B cell (primary cell): Measurements from ENCODE around the gene COG2. TPM values are rescaled to one million over a fixed set of nuclear protein-coding genes. Genes with fewer than 3 reads are reported as not detected.

Experiments used
- ATAC-seq: fragments of 200-7000 bp; cut with Tn5 transposase; one replicate; pipeline ENCODE4 v1.10.0; 2021; ENCODE audit warnings: low read depth, mild to moderate bottlenecking, moderate number of reproducible peaks, moderate library complexity
- CTCF ChIA-PET: fragments of 350-600 bp; sonication (Branson Sonifier 250); formaldehyde crosslinking; loops from one replicate; lab custom pipeline; 2021; ENCODE audit warnings: antibody characterized with exemption, inconsistent platforms; lab: Charles Lee
- POLR2A ChIA-PET: fragments of 350-600 bp; sonication (Branson Sonifier 250); formaldehyde crosslinking; loops from one replicate; lab custom pipeline; 2021; ENCODE audit warnings: antibody characterized with exemption; lab: Charles Lee
- DNase-seq: peaks from one replicate; pipeline ENCODE4 v3.0.0; 2013
- H2AFZ ChIP-seq: 2 replicates; pipeline ENCODE4 v1.6.1; 2012; ENCODE audit warnings: mild to moderate bottlenecking, low read depth, low read length; ENCODE audit not compliant: insufficient read depth, poor library complexity, severe bottlenecking
- H3K27ac ChIP-seq, 2 donors: 1 replicate in 1 of 2; 2 replicates in 1 of 2; pipeline ENCODE4 v1.5.1; 2012 to 2013; ENCODE audit warnings: low read length in 2 of 2, mild to moderate bottlenecking in 2 of 2, moderate library complexity in 1 of 2
- H3K27me3 ChIP-seq, 4 experiments: fragments of 200-600 bp in 1 of 4; sonication (generic) in 1 of 4; replicated peaks in 1 of 4; 1 replicate in 2 of 4; 2 replicates in 2 of 4; pipeline versions ENCODE4 v1.6.1 to v1.7.0; 2013 to 2016; ENCODE audit warnings: low read length in 3 of 4, mild to moderate bottlenecking in 2 of 4, mixed read lengths in 1 of 4, moderate library complexity in 1 of 4; ENCODE audit not compliant: insufficient read depth in 4 of 4, control insufficient read depth in 3 of 4; ENCODE audit errors: control extremely low read depth in 1 of 4
- H3K36me3 ChIP-seq, 2 experiments: replicated peaks in 1 of 2; 1 replicate in 1 of 2; 2 replicates in 1 of 2; pipeline versions ENCODE4 v1.6.1 to v1.7.1; 2013; ENCODE audit warnings: low read length in 1 of 2; ENCODE audit not compliant: insufficient read depth in 2 of 2, control insufficient read depth in 1 of 2; ENCODE audit errors: control extremely low read depth in 1 of 2, extremely low read depth in 1 of 2
- H3K4me1 ChIP-seq, 2 donors: fragments of 200-600 bp in 1 of 2; sonication (generic) in 1 of 2; 1 replicate in 1 of 2; 2 replicates in 1 of 2; pipeline versions ENCODE4 v1.5.1 to v1.6.1; 2013 to 2017; ENCODE audit warnings: low read length in 2 of 2; ENCODE audit not compliant: control insufficient read depth in 2 of 2, insufficient read depth in 2 of 2
- H3K4me2 ChIP-seq: replicated peaks from 2 replicates; pipeline ENCODE3; 2012; ENCODE audit warnings: mild to moderate bottlenecking, low read depth, low read length; ENCODE audit not compliant: poor library complexity, severe bottlenecking
- H3K4me3 ChIP-seq, 5 experiments: fragments of 200-600 bp in 1 of 5; sonication (generic) in 1 of 5; 1 replicate in 3 of 5; 2 replicates in 2 of 5; pipeline versions ENCODE4 v1.5.1 to v1.7.0; 2011 to 2016; ENCODE audit warnings: low read length in 4 of 5, mild to moderate bottlenecking in 4 of 5, low read depth in 2 of 5, control low read depth in 1 of 5, moderate library complexity in 1 of 5; ENCODE audit not compliant: insufficient read depth in 1 of 5; ENCODE audit errors: control extremely low read depth in 1 of 5, extremely low read depth in 1 of 5
- H3K79me2 ChIP-seq: fragments of 200-600 bp; sonication (generic); one replicate; pipeline ENCODE4 v1.6.0; 2016; ENCODE audit warnings: low read length; ENCODE audit not compliant: control insufficient read depth, insufficient read depth
- H3K9ac ChIP-seq: fragments of 200-600 bp; sonication (generic); 2 replicates; pipeline ENCODE4 v1.6.1; 2017; ENCODE audit warnings: mild to moderate bottlenecking, low read length, moderate library complexity
- H3K9me3 ChIP-seq, 3 donors: one replicate each; pipeline versions ENCODE4 v1.6.1 to v1.7.1; 2013; ENCODE audit warnings: low read length in 2 of 3; ENCODE audit not compliant: control insufficient read depth in 2 of 3, insufficient read depth in 1 of 3; ENCODE audit errors: control extremely low read depth in 1 of 3
- H4K20me1 ChIP-seq: 2 replicates; pipeline ENCODE4 v1.6.0; 2012; ENCODE audit warnings: mild to moderate bottlenecking, low read length; ENCODE audit not compliant: insufficient read depth, control insufficient read depth, poor library complexity, severe bottlenecking
- H3K27ac Mint-ChIP-seq: one replicate; pipeline ENCODE4 v1.8.0; 2021; ENCODE audit warnings: mixed read lengths
- H3K27me3 Mint-ChIP-seq: one replicate; pipeline ENCODE4 v1.8.0; 2021; ENCODE audit warnings: mixed read lengths
- H3K4me1 Mint-ChIP-seq: one replicate; pipeline ENCODE4 v1.8.0; 2021; ENCODE audit warnings: mixed read lengths
- H3K4me3 Mint-ChIP-seq: one replicate; pipeline ENCODE4 v1.8.0; 2021; ENCODE audit warnings: mixed read lengths
- H3K9me3 Mint-ChIP-seq: one replicate; pipeline ENCODE4 v1.8.0; 2022; ENCODE audit warnings: mixed read lengths; ENCODE audit not compliant: insufficient read depth
- CTCF ChIP-seq: fragments of 200-600 bp; IDR thresholded peaks from one replicate; pipeline ENCODE4 v1.8.0; 2022; ENCODE audit warnings: antibody characterized with exemption, mild to moderate bottlenecking
- EZH2 ChIP-seq: IDR thresholded peaks from 2 replicates; pipeline ENCODE4 v1.6.1; 2012; ENCODE audit warnings: borderline replicate concordance, low read depth, mild to moderate bottlenecking, moderate library complexity, low read length; ENCODE audit not compliant: insufficient read depth, poor library complexity, severe bottlenecking
- WGBS: methylation state at CpG from one replicate; pipeline ENCODE4 v1.1.5; 2013; ENCODE audit warnings: missing lambda C conversion rate; ENCODE audit not compliant: insufficient coverage; 5-methylcytosine and 5-hydroxymethylcytosine counted together
- intact Hi-C: fragments of 100-400 bp; cut with micrococcal nuclease; formaldehyde crosslinking; loops from one replicate; pipeline ENCODE4 v1.10.0; 2022
- polyA plus RNA-seq: library from polyadenylated mRNA; depleted of rRNA; stranded (reverse); fragments of >200 nt; gene quantifications from 2 replicates; pipeline ENCODE4 v1.2.3, GENCODE V29; 2012
- total RNA-seq, 2 donors: library from RNA; stranded (reverse); fragments of 120-200 nt in 1 of 2; gene quantifications; 1 replicate in 1 of 2; 2 replicates in 1 of 2; pipeline versions ENCODE4 v1.2.3 to v1.2.4, GENCODE V29; 2013 to 2022

The COG2 gene
- total and polyA plus RNA-seq, 2 donors (not counting 1 experiment from before 2014, with no cell fraction given), result 17.0 to 42.5 TPM

DNA sequence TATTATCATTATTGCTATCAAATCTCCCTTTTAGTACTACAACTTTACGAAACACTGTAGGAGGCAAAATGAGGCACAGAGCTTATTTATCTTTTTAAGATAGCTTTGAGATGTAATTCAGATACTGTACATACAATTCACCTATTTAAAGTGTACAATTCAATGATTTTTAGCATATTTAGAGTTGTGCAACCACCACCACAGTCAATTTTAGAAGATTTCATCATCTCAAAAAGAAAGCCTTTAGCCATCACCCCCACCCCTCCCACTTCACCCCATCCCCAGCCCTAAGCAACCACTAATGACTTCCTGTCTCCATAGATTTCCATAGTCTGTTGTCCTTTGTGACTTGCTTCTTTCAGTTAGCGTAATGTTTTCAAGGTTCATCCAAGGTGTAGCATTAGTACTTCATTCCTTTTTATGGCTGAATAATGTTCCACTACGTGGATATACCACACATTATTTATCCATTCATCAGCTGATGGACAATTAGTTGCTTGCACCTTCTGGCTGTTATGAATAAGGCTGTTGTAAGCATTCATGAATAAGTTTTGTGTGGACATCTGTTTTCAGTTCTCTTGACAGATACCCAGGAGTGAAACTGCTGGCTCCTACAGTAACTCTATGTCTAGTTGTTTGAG is 95.5 kb downstream of the COG2 start:
- no peak overlapping the region for H3K9ac ChIP-seq
- H3K27ac Mint-ChIP-seq, result no peak overlapping the region
- TF ChIP-seq CTCF, result no peak

GRCh38 chr1:230739564-230740290 is 97.4 kb downstream of the COG2 start:
- intact Hi-C loops, result no loop called here
- no peaks in the 10 kb centered on the region for H3K36me3 ChIP-seq
- no peaks in the 10 kb centered on the region for H3K4me1 Mint-ChIP-seq
- H3K9ac ChIP-seq, result no peak overlapping the region
- no peak overlapping the region for H3K4me2 ChIP-seq
- ATAC-seq (no peak), DNase-seq (no peak)
- H3K79me2 ChIP-seq, result no peaks in the 10 kb centered on the region
- H3K4me3 ChIP-seq, result no peak overlapping the region
- H3K27ac ChIP-seq, result no peak overlapping the region
- H2AFZ ChIP-seq, result no peak overlapping the region
- H3K9me3 Mint-ChIP-seq, result no peaks in the 10 kb centered on the region
- peaks cover 0 to 3% (median 0%) of the 10 kb centered on the region in 3 donors for H3K9me3 ChIP-seq
- TF ChIP-seq CTCF, result no peak
- TF ChIP-seq EZH2, result no peak
- H3K27ac Mint-ChIP-seq, result no peak overlapping the region
- WGBS, result 96% methylated on average over 7 of the region's 12 CpGs
- ChIA-PET CTCF (no interaction called here), POLR2A (no interaction called here)
- H3K4me3 Mint-ChIP-seq, result no peak overlapping the region
- H3K27me3 ChIP-seq, result peaks cover 0 to 10% (median 0%) of the 10 kb centered on the region in 4 experiments
- no peaks in the 10 kb centered on the region for H4K20me1 ChIP-seq
- no peaks in the 10 kb centered on the region for H3K4me1 ChIP-seq
- H3K27me3 Mint-ChIP-seq, result peaks cover 38% of the 10 kb centered on the region

More for the DNA sequence above, 95.5 kb downstream of the COG2 start:
- no peaks in the 10 kb centered on the region for H3K36me3 ChIP-seq
- DNase-seq (no peak), ATAC-seq (no peak)
- no peaks in the 10 kb centered on the region for H3K9me3 Mint-ChIP-seq
- no peak overlapping the region for H3K4me3 Mint-ChIP-seq
- no peaks in the 10 kb centered on the region for H3K4me1 Mint-ChIP-seq
- no peak overlapping the region for H3K4me2 ChIP-seq
- H3K27me3 Mint-ChIP-seq, result peaks cover 38% of the 10 kb centered on the region
- WGBS, result no CpG with 5 or more reads among the region's 3 CpGs
- no peak overlapping the region for H2AFZ ChIP-seq
- no peaks in the 10 kb centered on the region for H3K4me1 ChIP-seq
- peaks cover 0 to 6% (median 0%) of the 10 kb centered on the region in 4 experiments for H3K27me3 ChIP-seq
- POLR2A ChIA-PET, result no interaction called here
- CTCF ChIA-PET, result no interaction called here
- no peaks in the 10 kb centered on the region for H3K79me2 ChIP-seq
- intact Hi-C loops, result no loop called here
- H3K9me3 ChIP-seq, result peaks cover 0 to 3% (median 0%) of the 10 kb centered on the region in 3 donors
- H3K4me3 ChIP-seq, result no peak overlapping the region
- no peaks in the 10 kb centered on the region for H4K20me1 ChIP-seq
- H3K27ac ChIP-seq, result no peak overlapping the region
